ENCODE results near the gene POLR2J. TPM values are rescaled to one million over a fixed set of nuclear protein-coding genes. Genes with fewer than 3 reads are reported as not detected.
"Not testable (repeated sequence)": the region's sequence is repeated elsewhere in the genome, so short reads cannot be mapped to it uniquely, and the experiment has no call there.

The POLR2J gene
- total RNA-seq, 3 donors from 2014 or later: 67.3 to 77.4 (median 72.0) TPM

DNA sequence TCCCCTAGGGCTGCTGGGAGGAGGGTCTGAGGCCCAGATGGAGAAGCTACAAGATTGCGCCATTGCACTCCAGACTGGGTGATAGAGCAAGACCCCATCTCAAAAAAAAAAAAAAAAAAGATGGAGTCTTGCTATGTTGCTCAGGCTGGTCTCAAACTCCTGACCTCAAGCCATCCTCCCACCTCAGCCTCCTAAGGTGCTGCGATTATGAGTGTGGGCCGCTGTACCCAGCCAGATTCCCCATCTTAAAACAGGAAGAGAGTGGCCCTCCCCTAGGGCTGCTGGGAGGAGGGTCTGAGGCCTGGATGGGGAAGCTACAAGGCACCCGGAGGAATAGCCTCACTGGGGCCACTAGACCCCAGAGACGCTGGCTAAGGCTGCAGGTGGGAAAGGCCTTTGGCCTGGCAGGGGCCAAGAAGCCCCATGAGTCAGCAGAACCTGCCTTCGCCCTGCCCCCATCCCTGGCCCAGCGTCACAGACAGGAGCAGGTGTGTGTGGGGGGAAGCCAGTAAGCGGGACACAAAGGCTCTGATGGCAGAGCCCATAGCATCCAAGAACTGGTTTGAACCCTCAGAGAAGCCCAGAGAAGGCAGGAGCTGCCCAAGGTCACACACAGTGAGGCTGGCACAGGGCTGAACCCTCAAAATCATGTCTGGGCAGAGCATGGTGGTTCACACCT, 28.8 kb upstream of the POLR2J start:
- not testable (repeated sequence) for DNase-seq; H3K4me3 Mint-ChIP-seq; H3K9me3 Mint-ChIP-seq; H3K36me3 Mint-ChIP-seq (ENCODE audit: insufficient read depth); H3K27me3 Mint-ChIP-seq (ENCODE audit: low read depth); H3K4me1 Mint-ChIP-seq (ENCODE audit: low read depth); ATAC-seq

DNA sequence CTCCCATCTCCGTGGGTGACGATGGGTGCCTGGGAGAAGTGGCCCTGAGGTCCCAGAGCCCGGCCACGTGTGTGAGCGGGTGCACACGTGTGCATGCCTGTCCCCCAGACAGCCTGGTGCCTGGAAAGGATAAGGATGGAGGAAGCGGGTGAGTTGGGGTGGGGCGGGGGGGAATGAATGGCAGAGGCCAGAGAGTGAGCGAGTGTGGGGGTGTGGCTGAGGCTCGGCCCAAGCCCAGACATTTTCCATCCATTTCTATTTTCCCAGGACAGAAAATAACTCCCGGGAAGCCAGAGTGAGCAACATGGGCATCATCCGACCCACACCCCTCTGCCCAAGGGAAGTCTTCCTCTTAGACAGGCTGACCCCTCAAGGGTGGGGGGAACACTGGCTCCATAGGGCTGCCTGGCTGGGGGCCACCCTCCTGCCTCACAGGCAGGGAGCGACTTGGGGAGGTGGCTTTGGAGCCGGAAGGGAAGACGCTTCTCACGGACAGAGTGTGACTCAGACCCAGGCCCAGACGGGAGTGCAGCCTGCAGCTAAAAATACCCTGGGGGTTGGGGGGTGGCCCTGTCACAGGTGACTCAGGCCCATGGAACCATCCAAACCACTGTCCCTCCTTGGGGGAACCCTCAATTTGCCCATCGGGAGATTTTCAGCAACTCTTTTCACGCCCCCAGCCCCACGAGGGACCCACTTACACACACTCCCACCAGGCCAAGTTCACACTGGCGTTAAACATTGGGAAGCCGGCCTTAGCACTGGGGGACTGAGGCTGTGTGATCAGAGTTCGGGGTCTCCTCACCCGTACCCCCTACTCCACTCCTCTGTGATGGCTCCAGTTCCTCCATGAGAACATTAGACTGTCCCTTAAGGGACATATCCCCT, 26.8 kb upstream of the POLR2J start:
- H3K36me3 Mint-ChIP-seq (ENCODE audit: insufficient read depth); H3K4me3 Mint-ChIP-seq; H3K9me3 Mint-ChIP-seq; H3K4me1 Mint-ChIP-seq (ENCODE audit: low read depth); H3K27me3 Mint-ChIP-seq (ENCODE audit: low read depth); DNase-seq; ATAC-seq: not testable (repeated sequence)

DNA sequence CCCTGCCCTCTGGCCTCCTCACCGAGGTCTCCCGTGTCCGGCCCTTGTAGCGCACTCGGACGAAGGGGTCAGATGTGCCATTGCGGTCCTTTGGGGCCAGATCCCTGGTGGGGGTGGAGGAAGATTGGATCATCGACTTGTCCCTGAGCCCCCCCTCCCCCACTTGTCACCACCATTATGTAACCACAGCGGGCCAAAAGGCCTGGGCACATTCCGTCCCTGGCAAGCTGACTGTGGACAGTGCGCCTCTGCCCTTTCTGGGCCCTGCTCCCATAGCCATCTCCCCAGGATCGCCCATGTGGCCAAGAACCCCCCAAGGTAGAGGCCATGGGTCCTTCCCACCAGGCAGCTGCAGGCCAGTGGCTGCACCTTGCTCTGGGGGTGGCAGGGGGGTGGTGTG, 24.4 kb upstream of the POLR2J start:
- not testable (repeated sequence) for H3K9me3 Mint-ChIP-seq; H3K4me1 Mint-ChIP-seq (ENCODE audit: low read depth); H3K36me3 Mint-ChIP-seq (ENCODE audit: insufficient read depth); DNase-seq; ATAC-seq; H3K4me3 Mint-ChIP-seq; H3K27me3 Mint-ChIP-seq (ENCODE audit: low read depth)

DNA sequence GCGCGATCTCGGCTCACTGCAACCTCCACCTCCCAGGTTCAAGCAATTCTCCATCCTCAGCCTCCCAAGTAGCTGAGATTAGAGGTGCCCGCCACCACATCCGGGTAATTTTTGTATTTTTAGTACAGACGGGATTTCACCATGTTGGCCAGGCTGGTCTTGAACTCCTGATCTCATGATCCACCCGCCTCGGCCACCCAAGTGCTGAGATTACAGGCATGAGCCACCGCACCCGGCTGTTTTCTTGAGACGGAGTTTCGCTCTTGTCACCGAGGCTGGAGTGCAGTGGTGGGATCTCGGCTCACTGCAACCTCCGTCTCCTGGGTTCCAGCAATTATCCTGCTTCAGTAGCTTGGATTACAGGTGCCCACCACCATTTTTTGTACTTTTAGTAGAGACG, 19.6 kb upstream of the POLR2J start:
- not testable (repeated sequence) for H3K36me3 Mint-ChIP-seq (ENCODE audit: insufficient read depth); H3K4me3 Mint-ChIP-seq; ATAC-seq; DNase-seq; H3K27me3 Mint-ChIP-seq (ENCODE audit: low read depth); H3K4me1 Mint-ChIP-seq (ENCODE audit: low read depth); H3K9me3 Mint-ChIP-seq

DNA sequence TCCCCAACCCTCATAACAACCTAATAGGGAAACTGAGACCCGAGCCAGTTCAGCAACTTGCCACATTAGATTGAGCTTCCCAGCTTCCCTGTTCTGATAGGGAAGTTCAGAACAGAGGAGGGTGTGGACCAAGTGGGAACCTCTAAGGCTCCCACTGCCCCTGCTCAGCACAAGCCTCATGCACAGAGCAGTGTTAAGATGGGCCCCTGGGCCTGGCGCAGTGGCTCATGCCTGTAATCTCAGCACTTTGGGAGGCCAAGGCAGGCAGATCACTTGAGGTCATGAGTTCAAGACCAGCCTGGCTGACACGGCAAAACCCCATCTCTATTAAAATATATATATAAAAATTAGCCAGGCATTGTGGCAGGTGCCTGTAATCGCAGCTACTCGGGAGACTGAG, 18.6 kb upstream of the POLR2J start:
- not testable (repeated sequence) for H3K4me3 Mint-ChIP-seq; ATAC-seq; H3K9me3 Mint-ChIP-seq; H3K4me1 Mint-ChIP-seq (ENCODE audit: low read depth); H3K27me3 Mint-ChIP-seq (ENCODE audit: low read depth); DNase-seq; H3K36me3 Mint-ChIP-seq (ENCODE audit: insufficient read depth)

DNA sequence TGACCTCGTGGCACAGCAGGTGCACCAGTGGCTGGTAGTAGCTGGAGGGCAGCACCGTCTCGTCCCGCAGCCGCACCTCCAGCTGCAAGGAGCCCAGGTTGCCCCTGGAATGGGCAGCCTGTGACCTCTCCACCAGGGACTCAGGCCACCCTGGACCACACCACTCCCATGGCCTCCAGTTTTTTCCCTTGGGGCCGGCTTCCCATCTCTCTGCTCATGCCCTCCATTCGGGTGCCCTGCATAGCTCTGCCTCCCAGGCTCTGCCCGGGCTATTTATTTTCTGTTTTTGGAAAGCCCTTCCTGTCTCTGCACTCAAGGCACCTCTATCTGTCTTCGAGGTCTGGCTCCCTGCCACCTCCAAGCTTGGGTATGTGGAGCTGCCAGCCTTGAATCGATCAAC, 18.1 kb upstream of the POLR2J start:
- not testable (repeated sequence) for DNase-seq; H3K9me3 Mint-ChIP-seq; ATAC-seq; H3K27me3 Mint-ChIP-seq (ENCODE audit: low read depth); H3K36me3 Mint-ChIP-seq (ENCODE audit: insufficient read depth); H3K4me1 Mint-ChIP-seq (ENCODE audit: low read depth); H3K4me3 Mint-ChIP-seq

DNA sequence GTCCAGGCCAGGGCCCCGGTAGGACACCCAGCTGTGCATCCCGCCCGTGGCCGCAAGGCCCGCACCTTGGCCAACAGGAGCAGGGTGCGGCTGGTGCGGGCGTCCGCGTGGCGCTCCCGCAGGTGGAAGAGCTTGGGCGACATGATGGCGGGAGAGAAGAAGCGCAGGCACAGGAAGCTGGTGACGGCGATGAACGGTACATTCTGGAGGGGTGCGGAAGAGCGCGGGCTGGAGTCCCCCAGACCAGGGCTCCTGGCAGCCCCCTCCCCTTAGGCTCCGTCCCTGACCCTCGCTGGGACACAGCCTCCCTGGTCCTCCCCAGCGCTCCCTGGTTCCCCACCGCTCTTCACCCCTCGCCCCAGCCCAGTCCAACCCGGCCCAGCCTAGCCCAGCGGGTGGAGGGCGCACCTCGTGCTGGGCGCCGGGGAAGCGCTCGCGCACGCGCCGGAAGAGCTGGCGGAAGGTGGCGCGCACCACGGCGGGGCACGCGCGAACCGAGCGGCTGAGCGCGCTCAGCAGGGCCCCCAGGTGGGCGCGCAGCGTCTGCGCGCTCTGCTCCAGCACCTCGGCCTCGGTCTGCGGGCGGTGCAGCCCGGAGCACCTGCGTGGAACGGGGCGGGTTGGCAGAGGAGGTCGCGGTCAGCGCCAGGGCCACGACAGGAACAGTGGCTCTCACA, 15.9 kb upstream of the POLR2J start:
- not testable (repeated sequence) for H3K4me1 Mint-ChIP-seq (ENCODE audit: low read depth); H3K36me3 Mint-ChIP-seq (ENCODE audit: insufficient read depth)
- ATAC-seq: peak; percentile 80 to 81

DNA sequence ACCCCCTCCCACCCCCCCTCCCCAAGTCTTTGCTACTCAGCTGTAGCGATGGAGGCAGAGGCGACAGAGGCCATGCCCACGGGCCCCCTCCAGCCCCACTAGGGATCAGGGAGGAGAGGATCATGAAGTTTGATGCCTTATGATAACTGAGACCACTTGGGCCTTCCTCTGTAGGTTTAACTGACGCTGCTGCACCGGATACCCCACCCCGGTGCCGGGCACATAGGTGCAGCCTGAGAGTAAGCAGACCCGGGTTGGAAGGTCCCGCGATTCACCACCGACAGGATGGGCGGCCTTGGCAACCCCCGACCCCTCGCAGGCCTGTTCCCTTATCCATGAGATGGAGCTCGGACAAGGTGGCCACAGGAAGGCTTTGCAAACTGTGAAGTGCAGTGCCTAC, 15.3 kb upstream of the POLR2J start:
- not testable (repeated sequence) for H3K4me1 Mint-ChIP-seq (ENCODE audit: low read depth); H3K9me3 Mint-ChIP-seq; H3K27me3 Mint-ChIP-seq (ENCODE audit: low read depth); DNase-seq; H3K36me3 Mint-ChIP-seq (ENCODE audit: insufficient read depth); H3K4me3 Mint-ChIP-seq
- peak in 1 of 2 donors; percentile 2 for ATAC-seq

More for the DNA sequence above, 15.9 kb upstream of the POLR2J start:
- not testable (repeated sequence) for H3K27me3 Mint-ChIP-seq (ENCODE audit: low read depth); H3K9me3 Mint-ChIP-seq; H3K4me3 Mint-ChIP-seq; DNase-seq

DNA sequence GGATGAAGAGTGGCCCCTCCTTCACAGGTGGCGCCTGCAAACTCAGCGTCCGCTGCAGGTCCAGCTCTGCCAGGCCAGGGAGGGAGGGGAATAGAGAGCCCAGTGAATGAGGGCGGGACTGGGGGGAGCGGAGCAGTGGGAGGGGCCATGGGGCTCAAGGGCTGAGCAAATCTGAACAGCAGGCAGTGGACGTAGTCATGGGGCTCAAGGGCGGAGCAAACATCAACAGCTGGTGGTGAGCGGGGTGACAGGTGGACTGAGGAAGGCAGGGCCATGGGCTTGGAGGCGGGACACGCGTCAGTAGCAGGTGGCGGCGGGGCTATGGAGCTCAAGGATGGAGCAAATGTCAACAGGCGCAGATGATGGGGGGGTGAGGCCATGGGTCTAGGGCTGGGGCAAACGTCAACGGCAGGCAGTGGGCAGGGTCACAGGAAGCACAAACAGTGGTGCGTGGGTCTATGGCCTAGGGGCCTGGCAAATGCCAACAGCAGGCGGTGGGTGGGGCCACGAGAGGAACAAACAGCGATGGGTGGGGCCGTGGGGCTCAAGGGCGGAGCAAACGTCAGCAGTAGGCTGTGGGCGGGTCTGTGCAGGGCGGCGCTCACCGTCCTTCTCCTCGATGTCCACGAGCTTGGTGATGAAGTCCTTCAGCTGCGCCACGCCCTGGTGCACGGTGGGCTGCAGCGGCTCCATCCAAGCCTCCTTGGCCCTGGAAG, 14.7 kb upstream of the POLR2J start:
- ATAC-seq: peak in 1 of 2 donors; percentile 18
- not testable (repeated sequence) for H3K4me1 Mint-ChIP-seq (ENCODE audit: low read depth); H3K9me3 Mint-ChIP-seq; H3K27me3 Mint-ChIP-seq (ENCODE audit: low read depth); H3K4me3 Mint-ChIP-seq; DNase-seq; H3K36me3 Mint-ChIP-seq (ENCODE audit: insufficient read depth)

DNA sequence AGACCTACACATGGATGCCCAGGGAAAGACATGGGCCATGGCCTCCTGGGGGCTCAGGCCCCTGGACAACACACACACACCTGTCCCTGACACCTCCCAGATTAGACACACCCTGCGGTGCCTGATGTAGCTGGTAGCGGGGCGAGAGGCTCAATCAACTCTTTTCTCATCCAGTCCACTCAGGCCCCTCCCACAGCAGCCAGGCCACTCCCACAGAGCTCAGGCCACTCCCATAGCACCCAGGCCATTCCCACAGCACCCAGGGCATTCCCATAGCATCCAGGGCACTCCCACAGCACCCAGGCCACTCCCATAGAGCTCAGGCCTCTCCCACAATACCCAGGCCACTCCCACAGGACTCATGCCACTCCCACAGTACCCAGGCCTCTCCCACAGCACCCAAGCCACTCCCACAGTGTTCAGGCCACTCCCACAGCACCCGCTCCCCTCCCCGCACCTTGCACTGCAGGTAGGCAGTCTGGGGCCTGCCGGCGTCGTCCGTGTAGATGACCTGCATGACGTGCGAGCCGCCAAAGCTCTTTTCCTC, 11.9 kb upstream of the POLR2J start:
- not testable (repeated sequence) for H3K27me3 Mint-ChIP-seq (ENCODE audit: low read depth); H3K4me1 Mint-ChIP-seq (ENCODE audit: low read depth); DNase-seq; H3K9me3 Mint-ChIP-seq; H3K4me3 Mint-ChIP-seq; H3K36me3 Mint-ChIP-seq (ENCODE audit: insufficient read depth)
- peak; percentile 61 to 69 for ATAC-seq

DNA sequence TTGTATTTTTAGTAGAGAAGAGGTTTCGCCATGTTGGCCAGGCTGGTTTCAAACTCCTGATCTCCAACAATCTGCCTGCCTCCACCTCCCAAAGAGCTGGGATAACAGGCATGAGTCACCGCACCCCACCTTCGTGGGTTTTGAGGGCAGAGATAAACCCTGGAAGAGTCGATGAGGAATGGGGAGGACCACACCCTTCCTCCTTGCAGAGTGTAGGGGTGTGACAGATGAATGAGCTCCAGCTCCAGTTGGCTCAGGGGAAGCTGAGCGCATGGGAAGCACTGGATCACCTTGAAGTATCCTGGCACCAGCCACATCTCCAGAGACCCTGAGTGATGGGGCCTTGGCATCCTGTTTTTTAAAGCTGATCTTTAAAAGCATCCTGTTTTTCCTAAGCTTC, 5.6 kb upstream of the POLR2J start:
- H3K36me3 Mint-ChIP-seq (ENCODE audit: insufficient read depth); ATAC-seq; DNase-seq; H3K4me1 Mint-ChIP-seq (ENCODE audit: low read depth); H3K4me3 Mint-ChIP-seq; H3K9me3 Mint-ChIP-seq; H3K27me3 Mint-ChIP-seq (ENCODE audit: low read depth): not testable (repeated sequence)

DNA sequence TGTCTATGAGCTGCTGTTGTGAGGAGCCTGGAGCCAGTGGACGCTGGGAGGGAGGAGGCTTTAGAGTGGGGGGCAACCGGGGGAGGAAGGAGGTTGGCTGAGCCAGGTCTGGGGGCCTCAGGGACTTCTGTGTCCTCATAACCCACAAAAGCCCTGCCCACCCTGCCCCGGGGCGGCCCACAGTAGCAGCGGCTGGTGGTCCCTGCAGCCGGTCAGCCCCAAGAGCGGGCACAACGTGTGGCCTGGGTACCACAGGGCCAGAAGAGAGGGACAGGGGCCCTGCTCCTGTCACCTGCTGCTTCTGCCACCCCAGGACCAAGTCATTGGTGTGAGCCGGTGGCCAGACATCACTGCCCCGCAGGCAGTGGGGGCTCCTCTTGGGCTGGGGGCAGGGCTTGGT, 3.2 kb upstream of the POLR2J start:
- not testable (repeated sequence) for ATAC-seq; H3K27me3 Mint-ChIP-seq (ENCODE audit: low read depth); H3K36me3 Mint-ChIP-seq (ENCODE audit: insufficient read depth); H3K9me3 Mint-ChIP-seq; H3K4me1 Mint-ChIP-seq (ENCODE audit: low read depth); H3K4me3 Mint-ChIP-seq; DNase-seq

DNA sequence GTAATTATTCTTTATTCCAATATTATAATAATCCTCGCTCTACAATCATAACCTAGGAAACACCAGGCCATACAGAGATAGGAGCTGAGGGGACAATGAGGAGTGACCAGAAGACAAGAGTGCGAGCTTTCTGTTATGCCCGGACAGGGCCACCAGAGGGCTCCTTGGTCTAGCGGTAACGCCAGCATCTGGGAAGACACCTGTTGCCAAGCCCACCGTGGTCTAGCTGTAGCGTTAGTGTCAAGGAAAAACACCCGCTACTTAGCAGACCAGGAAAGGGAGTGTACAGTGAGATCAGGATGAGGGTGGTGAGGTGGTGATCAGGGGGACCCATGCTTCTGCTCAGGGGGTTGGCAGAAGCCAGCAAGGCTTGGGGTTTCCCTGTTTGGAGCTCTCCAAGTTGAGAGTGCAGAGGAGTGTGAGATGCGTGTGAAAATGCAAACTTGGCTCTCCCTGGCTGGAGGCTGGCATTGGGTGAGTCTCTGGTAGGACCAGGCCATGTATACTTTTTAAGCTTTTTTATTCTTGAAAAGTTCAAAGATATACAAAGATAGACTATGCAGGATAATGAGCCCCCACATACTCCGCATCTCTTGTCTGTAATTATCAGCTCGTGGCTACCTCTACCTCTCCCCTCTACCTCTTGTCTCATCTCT, 1.4 kb upstream of the POLR2J start:
- not testable (repeated sequence) for H3K4me3 Mint-ChIP-seq; ATAC-seq; H3K27me3 Mint-ChIP-seq (ENCODE audit: low read depth); H3K9me3 Mint-ChIP-seq; H3K4me1 Mint-ChIP-seq (ENCODE audit: low read depth); DNase-seq; H3K36me3 Mint-ChIP-seq (ENCODE audit: insufficient read depth)

DNA sequence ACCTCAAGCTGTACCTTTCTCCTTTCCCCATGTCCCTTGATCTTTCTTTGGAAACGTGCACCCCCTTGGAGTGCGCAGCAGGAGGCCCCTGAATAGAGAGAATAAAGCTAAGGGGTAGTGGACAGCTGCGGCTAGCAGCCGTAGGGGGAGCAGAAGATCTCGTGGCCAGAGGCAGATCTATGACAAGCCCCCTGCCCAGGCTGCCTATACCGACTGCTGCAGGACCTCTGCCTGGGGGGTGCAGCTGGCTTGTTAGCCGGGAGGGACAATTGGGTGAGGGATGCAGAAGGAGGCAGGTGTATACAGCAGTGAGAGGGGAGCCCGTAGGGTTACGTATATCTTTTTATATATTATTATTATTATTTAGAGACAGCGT, 475 bp upstream of the POLR2J start:
- H3K4me3 Mint-ChIP-seq; H3K9me3 Mint-ChIP-seq; H3K27me3 Mint-ChIP-seq (ENCODE audit: low read depth); DNase-seq; H3K4me1 Mint-ChIP-seq (ENCODE audit: low read depth); H3K36me3 Mint-ChIP-seq (ENCODE audit: insufficient read depth): not testable (repeated sequence)
- peak; percentile 6 to 7 for ATAC-seq
